ENCODE data around the gene KIF13A. TPM values are rescaled to one million over a fixed set of nuclear protein-coding genes. Genes with fewer than 3 reads are reported as not detected.

Gene KIF13A
- total RNA-seq, 4 donors from 2014 or later, result 63.8 to 86.3 (median 78.2) TPM

DNA sequence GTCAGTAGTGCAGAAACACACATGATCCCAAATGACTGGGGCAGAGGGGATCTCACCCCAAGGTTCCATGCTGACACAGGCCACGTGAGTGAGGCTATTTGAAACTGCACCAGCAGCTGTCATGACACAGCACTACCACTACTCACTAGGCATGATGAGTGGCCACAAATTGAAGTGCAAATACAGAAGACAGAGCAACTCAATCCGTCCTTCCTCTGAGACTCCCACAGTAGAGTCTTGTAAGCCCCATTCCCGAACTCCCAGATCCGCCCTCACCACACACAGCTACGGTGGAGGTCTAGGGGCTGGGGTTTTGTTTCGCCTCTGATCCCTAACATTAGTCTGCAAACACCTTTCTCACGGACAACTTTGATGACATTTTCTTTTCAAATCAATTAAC lies 167.4 kb downstream of the KIF13A start:
- DNase-seq (ENCODE audit: extremely low spot score), result no peak
- Histone ChIP-seq H3K4me3 (no peak overlapping the region), H3K36me3 (peaks cover 3 to 58% (median 47%) of the 10 kb centered on the region in 4 donors), H3K27ac (replicated peaks in 1 of 4) (no peak overlapping the region), H3K27me3 (no peaks in the 10 kb centered on the region), H3K9me3 (no peaks in the 10 kb centered on the region), H3K4me1 (no peaks in the 10 kb centered on the region)
- 85% methylated on average over 7 of the region's 7 CpGs for WGBS
- intact Hi-C loops (cut with DNase I), result no loop called here
- no peak for TF ChIP-seq POLR2A (IDR thresholded peaks at IDR 0.05; ENCODE audit: low read depth)

DNA sequence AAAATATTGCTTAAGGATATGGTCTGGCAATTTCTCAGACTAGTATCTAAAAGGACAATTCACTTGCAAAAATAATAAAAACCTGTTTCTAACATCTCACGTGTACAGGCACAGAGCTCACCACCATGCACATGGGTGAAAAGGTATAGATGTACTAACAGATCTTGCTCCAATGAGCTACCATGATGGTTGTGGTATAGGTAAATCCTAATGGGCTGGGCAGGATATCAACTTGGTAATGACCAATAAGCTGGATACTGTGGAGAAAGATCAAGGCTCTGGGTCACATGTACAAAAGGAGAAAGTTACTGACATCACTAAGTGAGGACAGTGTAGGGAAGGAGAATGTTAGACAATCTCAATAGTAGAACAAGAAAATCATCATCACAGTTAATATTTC lies 169.7 kb downstream of the KIF13A start:
- H3K9me3 ChIP-seq, result no peaks in the 10 kb centered on the region
- no peaks in the 10 kb centered on the region for H3K27me3 ChIP-seq
- no peak overlapping the region for H3K27ac ChIP-seq (replicated peaks in 1 of 4)
- TF ChIP-seq POLR2A (IDR thresholded peaks at IDR 0.05; ENCODE audit: low read depth), result no peak
- TF ChIP-seq POLR2AphosphoS5 (IDR thresholded peaks at IDR 0.05), result no peak
- TF ChIP-seq, protein P1, sequence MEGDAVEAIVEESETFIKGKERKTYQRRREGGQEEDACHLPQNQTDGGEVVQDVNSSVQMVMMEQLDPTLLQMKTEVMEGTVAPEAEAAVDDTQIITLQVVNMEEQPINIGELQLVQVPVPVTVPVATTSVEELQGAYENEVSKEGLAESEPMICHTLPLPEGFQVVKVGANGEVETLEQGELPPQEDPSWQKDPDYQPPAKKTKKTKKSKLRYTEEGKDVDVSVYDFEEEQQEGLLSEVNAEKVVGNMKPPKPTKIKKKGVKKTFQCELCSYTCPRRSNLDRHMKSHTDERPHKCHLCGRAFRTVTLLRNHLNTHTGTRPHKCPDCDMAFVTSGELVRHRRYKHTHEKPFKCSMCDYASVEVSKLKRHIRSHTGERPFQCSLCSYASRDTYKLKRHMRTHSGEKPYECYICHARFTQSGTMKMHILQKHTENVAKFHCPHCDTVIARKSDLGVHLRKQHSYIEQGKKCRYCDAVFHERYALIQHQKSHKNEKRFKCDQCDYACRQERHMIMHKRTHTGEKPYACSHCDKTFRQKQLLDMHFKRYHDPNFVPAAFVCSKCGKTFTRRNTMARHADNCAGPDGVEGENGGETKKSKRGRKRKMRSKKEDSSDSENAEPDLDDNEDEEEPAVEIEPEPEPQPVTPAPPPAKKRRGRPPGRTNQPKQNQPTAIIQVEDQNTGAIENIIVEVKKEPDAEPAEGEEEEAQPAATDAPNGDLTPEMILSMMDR (IDR thresholded peaks at IDR 0.05), result no peak
- TF ChIP-seq EP300 (IDR thresholded peaks at IDR 0.05), result no peak
- WGBS, result 75% methylated on average over 1 of the region's 1 CpG
- no peaks in the 10 kb centered on the region for H3K4me1 ChIP-seq
- no peak overlapping the region for H3K4me3 ChIP-seq
- peaks cover 0 to 54% (median 43%) of the 10 kb centered on the region in 4 donors for H3K36me3 ChIP-seq
- intact Hi-C loops (cut with DNase I), result loop anchor here (5.0 kb wide), 1 partner anchor 305 kb away; the partner anchor contains the start of gene NHLRC1
- no peak for DNase-seq (ENCODE audit: extremely low spot score)

DNA sequence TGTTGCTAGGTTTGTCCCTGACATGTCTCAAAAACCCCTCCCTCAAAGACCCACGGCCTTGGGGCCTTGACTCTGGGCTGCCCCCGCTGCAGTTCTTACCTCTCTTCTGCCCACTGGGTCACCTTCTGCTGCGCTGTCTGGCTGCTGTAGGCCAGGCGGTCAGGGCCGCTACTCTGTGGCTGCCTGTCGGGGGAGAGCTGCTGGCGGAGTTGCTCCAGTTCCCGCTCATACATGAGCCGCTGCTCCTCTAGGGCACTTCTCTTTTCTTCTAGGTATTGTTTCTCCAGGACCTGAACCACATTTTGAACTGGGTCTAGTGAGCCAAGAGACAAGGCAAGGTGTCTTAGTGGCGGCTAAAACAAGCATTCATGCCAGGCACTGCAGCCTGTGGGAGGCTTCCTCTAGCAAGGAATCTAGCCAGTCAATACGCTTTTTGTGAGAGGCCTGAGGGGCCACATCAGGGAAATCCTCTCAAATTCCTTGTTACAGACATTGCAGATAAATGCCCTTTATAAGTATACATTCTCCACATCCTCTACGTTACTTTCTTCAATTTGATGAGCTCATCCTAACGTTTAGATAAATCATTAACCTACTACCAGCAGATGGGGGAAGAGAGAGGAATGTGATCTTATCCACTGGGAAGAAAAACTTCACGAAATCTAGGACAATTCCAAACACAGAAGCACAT lies 170.4 kb downstream of the KIF13A start:
- intact Hi-C loops (cut with DNase I), result loop anchor here (5.0 kb wide), 1 partner anchor 305 kb away; the partner anchor contains the start of gene NHLRC1
- Histone ChIP-seq H3K4me1 (no peaks in the 10 kb centered on the region), H3K27ac (replicated peaks in 1 of 4) (no peak overlapping the region), H3K4me3 (no peak overlapping the region), H3K27me3 (no peaks in the 10 kb centered on the region), H3K9me3 (no peaks in the 10 kb centered on the region), H3K36me3 (peaks cover 0 to 58% (median 41%) of the 10 kb centered on the region in 4 donors)
- WGBS, result 78% methylated on average over 14 of the region's 14 CpGs
- no peak for DNase-seq (ENCODE audit: extremely low spot score)
- TF ChIP-seq, protein P1 (IDR thresholded peaks at IDR 0.05), result no peak
- TF ChIP-seq POLR2A (IDR thresholded peaks at IDR 0.05; ENCODE audit: low read depth), result no peak
- no peak for TF ChIP-seq EP300 (IDR thresholded peaks at IDR 0.05)

DNA sequence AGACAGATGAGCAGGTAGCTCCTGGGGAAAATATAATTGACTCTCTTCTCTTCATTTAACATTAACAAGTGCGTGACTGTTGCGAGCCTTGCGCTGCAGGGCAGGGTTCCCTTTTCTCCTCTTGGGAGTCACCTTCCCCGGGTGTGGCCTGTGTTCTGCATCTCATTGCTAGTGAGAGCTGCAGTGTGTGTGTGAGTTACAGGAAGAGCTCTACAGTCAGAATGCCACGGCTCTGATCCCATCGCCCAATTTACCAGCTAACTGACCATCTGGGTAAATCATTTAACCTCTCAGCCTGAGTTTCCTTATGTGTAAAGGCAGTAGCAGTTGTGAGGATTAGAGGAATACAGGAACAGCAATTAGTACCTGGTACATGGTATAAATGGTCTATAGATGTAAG lies 173.9 kb downstream of the KIF13A start:
- Histone ChIP-seq H3K27ac (replicated peaks in 1 of 4) (no peak overlapping the region), H3K36me3 (peaks cover 0 to 67% (median 36%) of the 10 kb centered on the region in 4 donors), H3K9me3 (no peaks in the 10 kb centered on the region), H3K27me3 (no peaks in the 10 kb centered on the region), H3K4me3 (no peak overlapping the region), H3K4me1 (no peaks in the 10 kb centered on the region)
- TF ChIP-seq EP300 (IDR thresholded peaks at IDR 0.05) (no peak), POLR2AphosphoS5 (IDR thresholded peaks at IDR 0.05) (no peak), POLR2A (IDR thresholded peaks at IDR 0.05; ENCODE audit: low read depth) (no peak)
- TF ChIP-seq, protein P1 (IDR thresholded peaks at IDR 0.05), result no peak
- no peak for DNase-seq (ENCODE audit: extremely low spot score)
- intact Hi-C loops (cut with DNase I), result no loop called here
- WGBS, result 91% methylated on average over 6 of the region's 6 CpGs

DNA sequence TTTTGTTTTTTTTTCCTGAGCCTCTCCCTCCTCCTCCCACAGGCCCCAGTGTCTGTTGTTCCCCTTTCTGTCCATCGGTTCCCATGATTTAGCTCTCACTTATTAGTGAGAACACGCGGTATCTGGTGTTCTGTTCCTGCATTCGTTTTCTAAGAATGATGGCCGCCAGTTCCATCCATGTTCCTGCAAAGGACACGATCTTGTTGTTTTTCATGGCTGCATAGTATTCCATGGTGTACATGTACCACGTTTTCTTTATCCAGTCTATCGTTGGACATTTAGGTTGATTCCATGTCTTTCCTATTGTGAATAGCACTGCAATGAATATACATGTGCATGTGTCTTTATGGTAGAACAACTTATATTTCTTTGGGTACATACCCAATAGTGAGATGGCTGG lies 175.1 kb downstream of the KIF13A start:
- Histone ChIP-seq H3K4me1 (no peaks in the 10 kb centered on the region), H3K27ac (replicated peaks in 1 of 4) (no peak overlapping the region), H3K27me3 (no peaks in the 10 kb centered on the region), H3K36me3 (peaks cover 4 to 78% (median 47%) of the 10 kb centered on the region in 4 donors), H3K4me3 (no peak overlapping the region), H3K9me3 (no peaks in the 10 kb centered on the region)
- intact Hi-C loops (cut with DNase I), result no loop called here
- no peak for DNase-seq (ENCODE audit: extremely low spot score)
- TF ChIP-seq POLR2A (IDR thresholded peaks at IDR 0.05; ENCODE audit: low read depth), result no peak
- TF ChIP-seq EP300 (IDR thresholded peaks at IDR 0.05), result no peak
- TF ChIP-seq POLR2AphosphoS5 (IDR thresholded peaks at IDR 0.05), result no peak
- TF ChIP-seq, protein P1 (IDR thresholded peaks at IDR 0.05), result no peak
- WGBS, result 98% methylated on average over 8 of the region's 8 CpGs
